Measurements from ENCODE around the gene SLC37A2. TPM values are rescaled to one million over a fixed set of nuclear protein-coding genes. Genes with fewer than 3 reads are reported as not detected.

The SLC37A2 gene
- polyA plus RNA-seq, 1 donor (not counting 4 experiments of a cell fraction or from before 2014, with no cell fraction given): 21.0 TPM

GRCh38 chr11:125082611-125083311 is 19.7 kb downstream of the SLC37A2 start:
- Histone ChIP-seq H3K4me2 (ENCODE audit: control insufficient read depth, extremely low read depth, insufficient read depth, low read depth, low read length) (peak overlapping the region; percentile 82), H3K4me3 (ENCODE audit: control insufficient read depth in 2 of 3, extremely low read depth in 1 of 3, insufficient read depth in 2 of 3, low read depth in 1 of 3, low read length in 3 of 3) (peak overlapping the region in 2 of 3 experiments; percentile 45 to 46), H3K4me1 (ENCODE audit: control insufficient read depth, extremely low read depth, insufficient read depth, low read length) (peaks cover 24% of the 10 kb centered on the region), H3K9me1 (ENCODE audit: control insufficient read depth, extremely low read depth, insufficient read depth, low read length) (no peaks in the 10 kb centered on the region), H3K9me3 (ENCODE audit: control insufficient read depth, low read depth, low read length) (no peaks in the 10 kb centered on the region), H3K36me3 (ENCODE audit: control insufficient read depth in 2 of 2, extremely low read depth in 1 of 2, insufficient read depth in 2 of 2, low read length in 2 of 2) (peaks cover 0 to 16% of the 10 kb centered on the region in 2 experiments), H3K27ac (ENCODE audit: control insufficient read depth, insufficient read depth, low read length) (peak overlapping the region; percentile 87), H3K9ac (ENCODE audit: control insufficient read depth, extremely low read depth, insufficient read depth, low read length) (peak overlapping the region; percentile 81), H3K79me2 (ENCODE audit: control insufficient read depth, insufficient read depth, low read length) (no peaks in the 10 kb centered on the region), H2AFZ (ENCODE audit: control insufficient read depth, low read length) (peak overlapping the region; percentile 79), H4K20me1 (ENCODE audit: control insufficient read depth, extremely low read depth, insufficient read depth, low read length) (no peaks in the 10 kb centered on the region), H3K27me3 (ENCODE audit: control insufficient read depth, extremely low read depth, insufficient read depth, low read length) (no peaks in the 10 kb centered on the region)
- DNase-seq (ENCODE audit: low read depth, low spot score) (peak; percentile 90), FAIRE-seq (peak; percentile 93)
- dilution Hi-C loops (cut with MboI; ENCODE audit: extremely low pct_ligation_motif_present, low sequenced_read_pairs): no loop called here
- TF ChIP-seq, protein P1, sequence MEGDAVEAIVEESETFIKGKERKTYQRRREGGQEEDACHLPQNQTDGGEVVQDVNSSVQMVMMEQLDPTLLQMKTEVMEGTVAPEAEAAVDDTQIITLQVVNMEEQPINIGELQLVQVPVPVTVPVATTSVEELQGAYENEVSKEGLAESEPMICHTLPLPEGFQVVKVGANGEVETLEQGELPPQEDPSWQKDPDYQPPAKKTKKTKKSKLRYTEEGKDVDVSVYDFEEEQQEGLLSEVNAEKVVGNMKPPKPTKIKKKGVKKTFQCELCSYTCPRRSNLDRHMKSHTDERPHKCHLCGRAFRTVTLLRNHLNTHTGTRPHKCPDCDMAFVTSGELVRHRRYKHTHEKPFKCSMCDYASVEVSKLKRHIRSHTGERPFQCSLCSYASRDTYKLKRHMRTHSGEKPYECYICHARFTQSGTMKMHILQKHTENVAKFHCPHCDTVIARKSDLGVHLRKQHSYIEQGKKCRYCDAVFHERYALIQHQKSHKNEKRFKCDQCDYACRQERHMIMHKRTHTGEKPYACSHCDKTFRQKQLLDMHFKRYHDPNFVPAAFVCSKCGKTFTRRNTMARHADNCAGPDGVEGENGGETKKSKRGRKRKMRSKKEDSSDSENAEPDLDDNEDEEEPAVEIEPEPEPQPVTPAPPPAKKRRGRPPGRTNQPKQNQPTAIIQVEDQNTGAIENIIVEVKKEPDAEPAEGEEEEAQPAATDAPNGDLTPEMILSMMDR (optimal IDR thresholded peaks at IDR 0.05 in 1 of 3, IDR thresholded peaks at IDR 0.05 in 1 of 3, conservative IDR thresholded peaks at IDR 0.05 in 1 of 3; ENCODE audit: extremely low read depth in 1 of 3, insufficient read depth in 2 of 3, low read length in 3 of 3): no peak
- TF ChIP-seq EZH2 (IDR thresholded peaks at IDR 0.05; ENCODE audit: low read length): no peak

- no peak for TF ChIP-seq EZH2 (IDR thresholded peaks at IDR 0.05; ENCODE audit: low read length)
- TF ChIP-seq, protein P1 (optimal IDR thresholded peaks at IDR 0.05 in 1 of 3, IDR thresholded peaks at IDR 0.05 in 1 of 3, conservative IDR thresholded peaks at IDR 0.05 in 1 of 3; ENCODE audit: extremely low read depth in 1 of 3, insufficient read depth in 2 of 3, low read length in 3 of 3): no peak
- Histone ChIP-seq H3K9ac (ENCODE audit: control insufficient read depth, extremely low read depth, insufficient read depth, low read length) (peak overlapping the region; percentile 81), H3K4me1 (ENCODE audit: control insufficient read depth, extremely low read depth, insufficient read depth, low read length) (peaks cover 24% of the 10 kb centered on the region), H3K36me3 (ENCODE audit: control insufficient read depth in 2 of 2, extremely low read depth in 1 of 2, insufficient read depth in 2 of 2, low read length in 2 of 2) (peaks cover 1 to 16% of the 10 kb centered on the region in 2 experiments), H3K9me1 (ENCODE audit: control insufficient read depth, extremely low read depth, insufficient read depth, low read length) (no peaks in the 10 kb centered on the region), H4K20me1 (ENCODE audit: control insufficient read depth, extremely low read depth, insufficient read depth, low read length) (no peaks in the 10 kb centered on the region), H3K9me3 (ENCODE audit: control insufficient read depth, low read depth, low read length) (no peaks in the 10 kb centered on the region), H2AFZ (ENCODE audit: control insufficient read depth, low read length) (peak overlapping the region; percentile 79), H3K27me3 (ENCODE audit: control insufficient read depth, extremely low read depth, insufficient read depth, low read length) (no peaks in the 10 kb centered on the region), H3K4me2 (ENCODE audit: control insufficient read depth, extremely low read depth, insufficient read depth, low read depth, low read length) (peak overlapping the region; percentile 82), H3K27ac (ENCODE audit: control insufficient read depth, insufficient read depth, low read length) (peak overlapping the region; percentile 87), H3K79me2 (ENCODE audit: control insufficient read depth, insufficient read depth, low read length) (no peaks in the 10 kb centered on the region), H3K4me3 (ENCODE audit: control insufficient read depth in 2 of 3, extremely low read depth in 1 of 3, insufficient read depth in 2 of 3, low read depth in 1 of 3, low read length in 3 of 3) (peak overlapping the region in 2 of 3 experiments; percentile 45 to 46)
- dilution Hi-C loops (cut with MboI; ENCODE audit: extremely low pct_ligation_motif_present, low sequenced_read_pairs): no loop called here
- no peak for FAIRE-seq
- DNase-seq (ENCODE audit: low read depth, low spot score): no peak
Observed at GRCh38 chr11:125083312-125084056, 20.4 kb downstream of the SLC37A2 start.

Measured in keratinocyte (primary cell).